Left renal pelvis (tissue), 4 donors: Measurements from ENCODE around the gene TEX14. TPM values are rescaled to one million over a fixed set of nuclear protein-coding genes. Genes with fewer than 3 reads are reported as not detected.
A peak's percentile ranks its signal among the peaks of the same experiment; 100 is the strongest.
"Not testable (repeated sequence)": the region's sequence is repeated elsewhere in the genome, so short reads cannot be mapped to it uniquely, and the experiment has no call there.

ENCODE experiments used
- DNase-seq, 4 donors: peaks; one replicate each; pipeline ENCODE4 v3.0.0-alpha.2; 2013; ENCODE audit warnings: low read depth in 4 of 4, low spot score in 3 of 4
- polyA plus RNA-seq, 4 donors: library from polyadenylated mRNA; unstranded; fragments of 120-200 nt; gene quantifications; one replicate each; pipeline ENCODE4 v1.2.1, GENCODE V29; 2013; ENCODE audit not compliant: insufficient read length in 4 of 4

The TEX14 gene
- polyA plus RNA-seq, 4 donors = 0.17 to 1.0 (median 0.49) TPM

DNA sequence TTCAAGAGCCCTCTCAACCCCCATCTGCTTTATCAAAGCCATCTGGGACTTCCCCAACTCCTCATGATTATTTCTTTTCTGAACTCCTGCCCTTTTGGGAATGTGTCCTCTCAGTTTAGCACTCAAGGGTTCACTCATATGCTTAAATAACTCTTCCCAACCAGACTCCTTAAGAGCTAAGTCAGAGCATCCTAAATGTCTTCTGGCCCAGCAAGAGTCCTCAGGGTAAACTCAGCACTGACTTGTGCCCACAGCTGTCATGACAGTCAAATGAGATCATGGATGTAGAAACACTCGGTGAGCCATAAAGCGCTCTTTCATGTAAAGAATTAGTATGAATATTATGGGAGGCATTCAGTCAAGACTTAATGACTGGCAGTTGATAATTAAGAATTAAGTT, 85.9 kb downstream of the TEX14 start:
- no peak for DNase-seq

DNA sequence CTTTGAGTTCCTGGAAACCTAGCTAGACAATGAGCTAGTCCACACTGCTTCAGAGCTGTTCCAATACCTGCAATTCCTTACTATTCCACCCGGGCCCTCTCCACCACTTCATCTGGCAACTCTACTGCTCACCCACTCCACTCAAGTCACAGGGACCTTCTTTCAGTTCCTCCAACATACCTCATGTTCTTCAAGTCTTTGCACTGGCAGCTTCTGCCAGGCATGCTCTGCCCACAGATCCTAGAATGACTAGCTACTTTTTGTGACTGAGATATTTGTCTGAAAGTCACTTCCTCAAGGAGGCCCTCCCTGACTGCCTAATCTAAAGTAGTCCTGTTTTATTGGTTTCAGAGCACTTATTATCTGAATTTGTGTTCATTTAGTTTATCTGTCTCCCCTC, 86.4 kb downstream of the TEX14 start:
- no peak for DNase-seq

DNA sequence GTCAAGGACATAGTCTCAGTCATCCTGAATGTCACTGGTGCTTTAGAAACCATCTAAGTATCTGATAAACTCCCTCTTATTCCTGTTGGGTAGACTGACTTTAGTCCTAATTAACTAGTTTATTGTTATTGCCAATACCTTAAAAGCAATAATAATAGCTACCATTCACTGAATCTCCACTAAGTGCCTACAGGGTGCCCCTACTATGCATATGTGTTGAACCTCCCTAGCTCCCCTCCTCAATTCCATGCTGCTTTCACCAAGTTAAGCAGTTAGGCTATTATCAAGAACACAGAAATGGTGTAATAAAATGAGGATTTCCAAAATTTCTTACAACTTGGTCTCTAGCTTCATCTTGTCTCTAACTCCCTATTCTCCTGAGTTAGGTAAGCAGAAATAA, 89.9 kb downstream of the TEX14 start:
- no peak for DNase-seq

DNA sequence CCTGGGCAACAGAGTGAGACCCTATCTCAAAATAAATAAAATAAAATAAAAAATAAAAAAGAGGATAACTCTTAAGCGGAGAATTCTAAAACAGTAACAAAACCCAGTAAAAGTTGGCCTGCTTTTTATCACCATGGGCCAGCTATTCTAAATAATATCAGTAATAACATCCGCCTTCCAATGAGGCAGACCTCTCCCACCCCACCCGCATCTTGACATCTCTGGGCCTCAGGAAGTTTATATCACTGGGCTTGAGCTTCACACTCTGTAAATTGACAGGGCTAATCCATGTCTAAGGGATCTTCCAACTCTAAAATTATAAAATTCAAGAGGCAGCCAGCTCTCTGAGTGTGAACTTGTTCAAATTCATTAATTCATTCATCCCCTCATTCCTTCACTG, 94.5 kb downstream of the TEX14 start:
- no peak for DNase-seq

DNA sequence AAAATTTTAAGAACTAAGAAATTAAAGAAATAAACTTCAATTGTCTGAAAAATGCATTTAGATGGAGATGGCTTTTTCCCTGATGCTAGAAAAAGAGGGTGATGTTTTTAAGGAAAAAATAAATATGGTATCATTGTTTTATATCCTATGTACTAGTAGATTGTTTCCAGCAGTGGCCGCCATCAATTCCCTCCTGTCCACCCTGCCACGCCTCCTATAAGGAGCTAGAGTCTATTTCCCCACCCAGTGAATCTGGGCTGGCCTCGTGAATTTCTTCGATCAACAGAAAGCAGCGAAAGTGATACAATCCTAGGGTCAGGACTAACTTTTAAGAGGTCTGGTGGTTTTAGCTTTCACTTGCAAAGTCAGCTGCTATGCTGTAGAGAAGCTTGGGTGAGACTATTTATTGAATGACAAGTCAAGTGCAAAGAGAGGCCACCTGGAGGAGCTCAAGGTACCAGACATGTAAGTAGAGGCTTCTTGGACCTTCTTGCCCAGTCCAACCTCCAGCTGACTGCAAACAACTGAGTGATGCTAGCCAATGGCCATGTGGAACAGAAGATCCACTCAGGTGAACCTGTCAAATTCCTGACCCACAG, 96.6 kb downstream of the TEX14 start:
- DNase-seq = no peak

DNA sequence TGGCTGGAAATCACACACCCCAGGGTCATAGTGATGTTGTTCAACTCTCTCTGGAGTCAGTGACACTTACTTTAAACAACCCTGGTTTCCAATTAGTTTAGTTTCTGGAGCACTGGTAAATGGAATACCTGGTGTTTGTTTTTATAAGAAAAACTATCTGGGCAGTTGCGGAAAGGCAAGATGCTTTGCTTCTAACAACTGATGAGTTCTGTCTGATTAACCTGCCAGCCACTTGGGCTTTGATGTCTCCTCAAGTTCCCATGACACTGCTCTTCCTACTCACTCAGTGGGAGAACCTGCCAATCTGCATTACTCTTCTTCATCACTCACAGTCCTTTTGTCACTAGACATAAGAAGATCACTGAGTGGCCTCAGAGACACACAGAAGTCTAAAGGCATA, 98.7 kb downstream of the TEX14 start:
- peak in 2 of 4 donors; percentile 5 to 53 for DNase-seq

DNA sequence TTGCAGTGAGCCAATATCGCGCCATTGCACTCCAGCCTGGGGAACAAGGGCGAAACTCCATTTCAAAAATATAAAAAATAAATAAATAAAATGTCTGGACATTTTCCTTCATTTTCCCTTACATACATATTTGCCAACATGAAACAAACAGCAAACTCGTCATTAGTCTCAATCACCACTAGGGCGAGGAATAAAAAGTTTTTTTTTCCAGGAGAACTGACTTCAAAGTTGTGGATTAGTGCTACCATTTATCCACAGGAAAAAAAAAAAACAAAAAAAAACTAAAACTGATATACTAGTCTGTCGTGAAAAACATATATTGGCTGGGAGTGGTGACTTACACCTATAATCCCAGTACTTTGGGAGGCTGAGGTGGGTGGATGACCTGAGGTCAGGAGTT, 100.4 kb downstream of the TEX14 start:
- DNase-seq = no peak

DNA sequence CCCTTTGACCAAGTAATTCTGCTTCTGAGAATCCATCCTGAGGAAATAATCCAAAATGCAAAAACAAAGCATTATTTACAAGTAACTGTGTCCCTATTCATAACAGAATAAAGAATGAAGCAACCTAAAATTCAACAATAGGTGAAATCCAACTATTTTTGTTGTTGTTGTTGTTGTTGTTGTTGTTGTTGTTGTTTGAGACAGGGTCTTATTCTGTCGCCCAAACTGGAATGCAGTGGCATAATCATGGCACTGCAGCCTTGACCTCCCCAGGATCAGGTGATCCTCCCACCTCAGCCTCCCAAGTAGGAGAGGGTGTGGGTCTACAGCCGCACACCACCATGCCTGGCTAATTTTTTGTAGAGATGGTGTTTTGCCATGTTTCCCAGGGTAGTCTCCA, 101.5 kb downstream of the TEX14 start:
- no peak for DNase-seq

DNA sequence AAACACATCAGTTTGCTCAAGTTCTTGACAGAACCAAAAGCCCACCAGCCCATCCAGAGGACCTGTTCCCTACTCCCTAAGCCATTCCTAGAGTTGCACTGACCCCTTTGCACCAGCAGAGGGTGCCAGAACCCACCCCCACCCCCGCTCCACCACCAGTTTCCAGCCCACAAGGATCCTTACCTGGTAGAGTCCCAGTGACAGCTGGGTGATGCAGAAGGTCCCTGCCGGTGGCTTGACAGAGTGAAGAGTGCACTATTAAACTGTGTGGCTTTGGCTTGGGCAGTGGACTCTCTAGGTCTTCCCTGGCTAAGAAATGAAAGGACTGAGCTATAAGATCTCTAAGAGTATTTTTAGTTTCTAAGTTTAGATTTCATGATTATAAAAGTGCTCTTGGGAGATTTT, 104.1 kb downstream of the TEX14 start:
- peak in 2 of 4 donors; percentile 34 to 37 for DNase-seq

DNA sequence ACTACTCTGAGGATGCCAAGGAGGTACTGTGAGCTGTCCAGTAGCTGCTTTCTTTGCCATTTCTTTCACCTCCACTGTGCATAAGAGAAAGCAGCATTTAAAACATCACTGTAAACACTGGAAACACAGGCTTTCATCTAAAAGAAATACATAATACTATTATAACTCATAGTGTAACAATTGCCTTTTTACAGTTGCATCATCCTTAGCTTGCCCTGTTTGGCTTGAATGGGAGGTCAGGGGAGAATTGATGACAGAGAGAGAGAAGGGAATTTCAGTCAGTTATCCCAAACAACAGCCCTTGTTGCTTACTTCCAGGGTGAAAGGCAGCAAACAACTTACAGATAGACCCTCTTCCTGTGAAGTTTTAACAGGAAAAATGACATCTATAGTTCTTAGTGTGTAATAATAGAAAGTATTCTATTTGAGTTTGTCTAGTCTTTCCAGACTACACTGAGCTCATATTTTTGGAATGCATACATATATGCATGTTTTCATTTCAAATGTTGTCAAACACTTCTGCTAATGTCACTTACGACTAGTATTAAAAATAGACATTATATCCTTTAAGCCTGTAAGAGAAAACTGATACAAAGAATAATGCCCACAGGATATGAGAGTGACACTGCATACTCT, 105.7 kb downstream of the TEX14 start:
- DNase-seq = no peak

DNA sequence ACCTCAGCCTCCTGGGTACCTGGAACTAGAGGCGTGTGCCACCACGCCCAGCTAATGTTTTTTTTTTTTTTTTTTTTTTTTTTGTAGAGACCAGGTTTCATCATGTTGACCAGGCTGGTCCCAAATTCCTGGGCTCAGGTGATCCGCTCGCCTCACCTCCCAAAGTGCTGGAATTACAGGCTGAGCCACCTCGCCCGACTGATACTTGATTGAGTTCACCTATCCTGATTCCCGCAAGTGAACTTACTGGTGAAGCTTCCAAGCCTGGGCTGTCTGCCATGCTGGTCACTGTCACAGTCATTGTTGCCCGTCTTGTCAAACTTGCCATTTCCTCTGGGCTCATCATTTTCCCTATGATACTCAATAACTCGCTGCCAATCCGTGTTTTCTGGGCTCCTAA, 106.3 kb downstream of the TEX14 start:
- DNase-seq = no peak

DNA sequence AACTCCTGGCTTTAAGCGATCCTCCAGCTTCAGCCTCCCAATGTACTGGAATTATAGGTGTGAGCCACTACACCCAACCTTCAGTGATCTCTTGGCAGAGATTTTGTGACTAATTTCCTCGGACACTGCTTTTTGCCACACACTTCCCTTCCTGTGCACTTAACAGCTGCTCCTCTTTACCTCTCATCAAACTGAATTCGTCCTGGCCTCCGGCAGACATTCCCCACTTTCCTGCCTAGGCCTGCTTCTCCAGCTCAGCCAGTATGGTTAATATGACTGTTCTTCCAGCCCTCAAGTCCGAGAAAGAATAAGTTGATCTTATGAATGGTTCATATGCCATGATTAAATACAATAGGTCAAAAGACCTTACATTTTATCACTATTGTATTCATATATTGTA, 108.4 kb downstream of the TEX14 start:
- DNase-seq = no peak

DNA sequence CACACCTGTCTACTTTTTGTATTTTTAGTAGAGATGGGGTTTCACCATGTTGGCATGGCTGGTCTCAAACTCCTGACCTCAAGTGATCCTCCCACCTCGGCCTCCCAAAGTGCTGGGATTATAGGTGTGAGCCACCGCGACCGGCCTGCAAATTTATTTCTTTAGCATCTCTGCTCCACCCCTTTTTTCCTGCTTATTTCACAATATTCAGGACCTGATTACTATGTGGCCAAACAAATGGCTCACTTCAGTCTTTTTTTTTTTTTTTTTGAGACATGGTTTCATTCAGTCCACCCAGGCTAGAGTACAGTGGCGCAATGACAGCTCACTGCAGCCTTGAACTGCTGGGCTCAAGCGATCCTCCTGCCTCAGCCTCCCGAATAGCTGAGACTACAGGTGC, 109.1 kb downstream of the TEX14 start:
- DNase-seq = not testable (repeated sequence)

DNA sequence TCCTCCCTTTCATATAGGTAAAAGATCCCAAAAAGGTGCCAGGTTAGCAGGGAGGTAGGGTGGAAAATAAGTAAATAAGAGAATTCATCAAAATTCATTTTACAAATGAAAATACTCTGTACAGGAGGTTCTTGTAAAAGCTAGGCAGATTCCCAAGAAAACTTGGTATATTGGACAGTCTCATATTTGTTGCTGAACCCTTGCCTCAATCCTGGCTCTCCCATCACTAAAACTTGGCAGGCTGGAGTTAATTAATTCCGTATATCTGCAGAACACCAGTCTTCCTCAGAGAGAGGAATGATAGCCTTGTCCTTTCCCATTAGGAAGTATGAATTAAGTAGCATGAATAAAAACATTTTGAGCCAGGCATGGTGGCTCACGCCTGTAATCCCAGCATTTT, 111.2 kb downstream of the TEX14 start:
- DNase-seq = no peak

DNA sequence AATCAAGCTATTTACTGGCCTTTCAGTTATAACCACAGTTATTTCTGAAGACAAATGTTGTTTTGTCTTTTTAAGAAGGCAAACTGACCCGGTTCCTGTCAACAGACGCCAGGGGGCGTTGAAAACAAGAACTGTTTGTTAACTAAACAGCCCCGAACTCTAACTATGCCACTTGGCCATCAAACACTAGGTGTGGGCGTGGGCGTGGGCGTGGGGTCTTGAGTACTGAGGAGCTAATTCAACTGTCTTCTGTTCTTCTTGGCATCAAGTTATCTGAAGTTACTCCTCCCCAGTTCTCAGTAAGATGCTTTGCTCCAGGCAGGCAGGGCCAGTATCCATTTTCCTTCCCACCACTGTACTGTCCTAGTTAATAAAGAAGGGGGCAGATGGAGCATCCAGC, 114.1 kb downstream of the TEX14 start:
- no peak for DNase-seq

DNA sequence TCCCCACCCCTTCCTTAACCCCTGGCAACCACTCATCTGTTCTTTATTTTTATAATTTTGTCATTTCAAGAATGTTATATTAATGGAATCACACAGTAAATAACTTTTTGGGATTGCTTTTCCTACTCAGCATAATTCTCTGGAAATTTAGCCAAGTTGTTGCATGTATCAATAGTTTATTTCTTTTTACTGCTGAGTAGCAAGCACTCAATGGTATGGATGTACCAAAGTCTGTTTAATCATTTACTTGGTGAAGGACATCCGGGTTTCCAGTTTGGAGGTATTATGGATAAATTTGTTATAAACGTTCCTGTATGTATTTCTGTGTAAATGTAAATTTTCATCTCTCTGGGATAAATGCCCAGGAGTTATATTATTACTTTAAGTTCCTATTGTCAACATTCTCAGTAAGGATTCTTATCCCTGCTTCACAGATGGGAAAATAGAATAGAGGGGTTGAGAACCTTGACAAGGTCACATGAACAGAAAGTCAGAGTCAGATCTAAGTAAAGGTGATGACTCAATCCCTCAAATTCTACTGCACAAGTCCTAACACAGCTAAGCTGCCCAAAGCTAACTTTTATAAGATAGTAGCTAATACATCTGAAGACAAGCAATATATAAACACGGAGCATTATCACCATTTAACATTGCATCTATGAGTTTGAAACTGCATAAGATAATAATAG, 115.0 kb downstream of the TEX14 start:
- DNase-seq = no peak

DNA sequence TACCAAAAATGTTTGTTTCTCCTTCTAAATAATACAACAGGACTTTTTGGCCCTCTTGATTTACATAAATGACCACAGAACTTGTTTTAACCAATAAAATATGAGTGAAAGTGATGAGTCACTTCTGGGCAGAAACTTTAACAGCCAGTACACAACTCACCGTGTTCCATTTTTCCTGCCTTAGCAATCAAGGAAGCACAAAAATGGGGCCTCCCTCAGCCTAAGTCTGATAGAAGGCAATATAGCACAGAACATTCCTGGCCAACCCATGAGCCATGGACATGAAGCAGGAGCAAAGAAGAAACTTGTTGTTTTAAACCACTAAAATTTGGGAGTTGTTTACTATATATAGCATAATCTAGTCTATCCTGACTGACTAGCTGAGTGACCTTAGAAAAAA, 116.3 kb downstream of the TEX14 start:
- no peak for DNase-seq

DNA sequence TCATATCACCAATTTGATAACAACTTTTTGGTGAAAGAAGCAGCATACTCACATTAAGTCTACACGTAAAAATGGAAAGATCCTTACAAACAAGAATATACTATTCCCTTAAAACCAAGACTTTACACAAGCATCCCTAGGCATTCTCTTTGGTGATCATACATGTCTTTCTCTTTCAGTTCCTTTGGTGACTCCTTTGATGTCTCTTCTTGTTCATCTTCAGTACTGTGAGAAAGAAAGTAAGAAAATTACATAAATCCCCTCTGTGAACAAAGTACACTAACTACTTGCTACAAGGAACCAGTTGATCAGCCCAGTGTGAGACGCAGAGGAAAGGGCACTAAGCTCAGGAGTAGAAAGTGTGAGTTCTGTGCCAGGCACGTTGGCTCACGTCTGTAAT, 117.8 kb downstream of the TEX14 start:
- DNase-seq = no peak

DNA sequence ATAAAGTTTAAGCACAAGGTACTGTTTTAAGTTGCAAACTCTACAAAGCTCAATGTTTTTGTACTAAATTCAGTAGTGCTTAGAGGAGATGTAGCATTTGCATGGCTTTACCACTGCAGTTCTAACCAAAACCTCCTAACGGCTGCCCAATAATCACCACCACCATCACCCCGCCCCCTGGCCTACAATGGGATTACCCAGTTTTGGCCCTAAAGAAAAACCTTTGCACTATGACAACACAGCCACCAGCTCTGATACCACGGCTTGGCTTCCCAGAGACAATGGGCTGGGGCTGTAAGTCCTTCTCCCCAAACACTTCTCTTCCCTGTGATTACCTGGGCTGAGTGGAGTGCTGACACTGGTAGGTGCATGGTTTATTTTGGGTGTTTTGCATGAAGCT, 119.0 kb downstream of the TEX14 start:
- DNase-seq = no peak

DNA sequence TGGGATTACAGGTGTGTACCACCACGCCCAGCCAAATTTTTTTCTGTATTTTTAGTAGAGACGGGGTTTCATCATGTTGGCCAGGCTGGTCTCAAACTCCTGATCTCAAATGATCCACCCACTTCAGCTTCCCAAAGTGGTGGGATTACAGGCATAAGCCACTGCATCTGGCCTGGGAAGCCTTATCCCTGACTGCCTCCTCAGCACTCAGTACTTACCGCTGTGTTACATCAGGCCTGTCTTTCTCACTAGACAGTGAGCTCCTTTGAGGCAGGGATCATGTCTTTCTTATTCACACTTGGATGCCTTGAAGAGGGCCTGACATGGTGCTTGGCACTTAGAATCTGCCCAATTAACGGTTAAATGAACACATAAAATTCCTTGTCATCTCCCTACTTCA, 121.1 kb downstream of the TEX14 start:
- DNase-seq = no peak

DNA sequence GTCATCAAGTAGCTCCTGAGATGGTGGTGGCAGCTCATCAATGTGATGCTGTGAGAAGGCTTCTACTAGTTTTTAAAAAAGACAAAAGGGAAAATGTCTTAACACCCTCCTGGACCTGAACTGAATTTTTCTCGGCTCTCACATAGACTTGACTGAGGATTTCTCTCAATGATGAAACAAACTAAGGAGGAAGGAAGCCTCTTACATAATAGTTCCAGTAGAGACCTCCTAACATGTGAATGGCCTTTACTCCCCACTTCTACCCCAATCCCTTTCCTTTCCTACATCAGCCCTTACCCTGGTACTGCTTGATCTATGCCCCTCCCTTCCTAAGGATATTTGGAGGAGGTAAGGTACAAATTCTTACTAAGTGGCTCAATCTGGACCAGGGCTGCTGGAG, 122.6 kb downstream of the TEX14 start:
- DNase-seq = no peak

DNA sequence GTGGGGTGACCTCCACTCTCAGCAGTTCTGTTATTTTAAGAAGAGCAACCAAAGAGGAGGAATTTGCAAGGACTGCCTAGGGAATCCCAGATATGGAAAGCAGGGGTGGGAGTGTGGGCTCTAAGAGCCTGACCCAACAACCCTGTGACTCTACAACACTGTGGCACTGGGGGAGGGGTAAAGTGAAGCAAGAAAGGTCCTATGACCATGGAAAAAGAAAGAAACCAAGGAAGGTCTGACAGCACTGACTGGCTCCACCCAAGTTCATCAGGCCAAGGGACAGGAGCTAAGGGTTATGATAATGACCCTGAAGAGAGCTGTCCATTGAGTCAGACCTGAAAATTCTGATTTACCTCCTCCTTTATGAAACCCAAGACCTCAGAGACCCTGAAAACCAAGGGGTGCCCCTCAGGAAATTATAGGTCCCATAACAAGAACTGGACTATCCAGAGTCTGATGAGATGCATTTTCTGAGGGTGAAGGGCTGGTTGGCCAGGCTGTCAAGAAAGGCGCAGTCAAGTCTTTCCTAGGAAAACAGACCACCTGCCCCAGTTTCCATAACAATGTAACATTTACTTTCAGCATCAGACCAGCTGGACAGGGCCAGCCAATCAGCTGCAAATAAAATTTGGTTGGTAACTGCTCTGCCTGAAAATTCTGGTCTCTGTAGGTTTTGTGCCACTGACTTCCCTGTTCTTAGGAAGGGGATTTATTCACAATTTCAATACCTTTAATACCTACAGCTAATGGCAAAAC, 123.6 kb downstream of the TEX14 start:
- no peak for DNase-seq
